MG63 (cell line): ENCODE data around the gene NOP9. TPM values are rescaled to one million over a fixed set of nuclear protein-coding genes. Genes with fewer than 3 reads are reported as not detected.

Experiments used
- DNase-seq: peaks from one replicate; pipeline ENCODE4 v3.0.0-alpha.2; 2020
- H3K27me3 ChIP-seq: fragments of 250-450 bp; sonication (Bioruptor Pico); 2 replicates; pipeline ENCODE4 v1.5.1; 2020; ENCODE audit warnings: mild to moderate bottlenecking, moderate library complexity
- H3K36me3 ChIP-seq: fragments of 250-450 bp; sonication (Bioruptor Pico); 2 replicates; pipeline ENCODE4 v1.5.1; 2020; ENCODE audit warnings: mild to moderate bottlenecking, moderate library complexity
- H3K4me3 ChIP-seq: fragments of 250-450 bp; sonication (Bioruptor Pico); 2 replicates; pipeline ENCODE4 v1.5.1; 2020; ENCODE audit warnings: mild to moderate bottlenecking, moderate library complexity
- H3K9me3 ChIP-seq: fragments of 250-450 bp; sonication (Bioruptor Pico); 2 replicates; pipeline ENCODE4 v1.5.1; 2020; ENCODE audit warnings: mild to moderate bottlenecking, moderate library complexity
- total RNA-seq: library from RNA; depleted of rRNA; stranded (reverse); fragments of >200 nt; shearing (Covaris generic); gene quantifications from 2 replicates; pipeline ENCODE4 v1.2.3, GENCODE V29; 2014; ENCODE audit warnings: low replicate concordance

Gene NOP9
- total RNA-seq, 1 experiment from 2014 or later, result 10.6 TPM

DNA sequence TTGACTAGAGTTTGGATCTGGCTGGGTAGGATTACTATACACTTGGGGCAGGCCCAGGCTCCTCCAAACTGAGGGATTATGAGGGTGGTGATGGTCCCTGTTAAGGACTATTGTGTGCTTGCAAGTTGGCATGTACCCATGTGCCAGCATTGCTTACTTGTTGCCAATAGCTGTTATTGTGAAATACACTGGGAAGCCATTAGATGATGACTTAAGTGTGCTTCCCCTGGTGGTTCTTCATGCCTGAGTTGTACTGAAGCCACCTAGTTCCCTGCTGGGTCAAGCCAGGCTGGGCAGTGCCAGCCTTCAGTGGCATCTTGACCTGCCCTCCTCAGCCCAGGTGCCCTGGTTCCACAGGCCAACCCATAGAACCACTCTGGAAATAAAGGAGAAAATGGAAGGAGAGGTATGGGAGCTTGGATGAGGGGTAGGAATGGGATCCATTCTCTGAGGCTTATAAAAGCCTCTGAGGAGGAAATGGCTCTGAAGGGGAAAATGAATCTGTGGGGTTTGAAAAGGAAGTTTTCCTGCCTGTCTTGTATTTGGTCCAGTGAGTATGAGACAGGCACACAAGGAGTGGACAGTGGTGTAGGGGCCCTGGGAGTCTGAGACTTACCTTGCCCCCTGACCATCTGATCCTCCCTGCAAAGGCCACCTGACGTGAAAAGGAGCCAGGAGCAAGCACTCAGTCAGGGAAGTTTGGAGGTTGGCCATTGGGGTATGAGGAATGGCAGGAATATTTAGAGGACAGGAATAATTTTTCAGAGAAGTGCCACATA, 12.4 kb downstream of the NOP9 start:
- no peaks in the 10 kb centered on the region for H3K9me3 ChIP-seq
- H3K36me3 ChIP-seq, result peaks cover 2% of the 10 kb centered on the region; the same call in 1 of the 2 replicates
- H3K4me3 ChIP-seq, result no peak overlapping the region
- DNase-seq, result no peak
- no peaks in the 10 kb centered on the region for H3K27me3 ChIP-seq

DNA sequence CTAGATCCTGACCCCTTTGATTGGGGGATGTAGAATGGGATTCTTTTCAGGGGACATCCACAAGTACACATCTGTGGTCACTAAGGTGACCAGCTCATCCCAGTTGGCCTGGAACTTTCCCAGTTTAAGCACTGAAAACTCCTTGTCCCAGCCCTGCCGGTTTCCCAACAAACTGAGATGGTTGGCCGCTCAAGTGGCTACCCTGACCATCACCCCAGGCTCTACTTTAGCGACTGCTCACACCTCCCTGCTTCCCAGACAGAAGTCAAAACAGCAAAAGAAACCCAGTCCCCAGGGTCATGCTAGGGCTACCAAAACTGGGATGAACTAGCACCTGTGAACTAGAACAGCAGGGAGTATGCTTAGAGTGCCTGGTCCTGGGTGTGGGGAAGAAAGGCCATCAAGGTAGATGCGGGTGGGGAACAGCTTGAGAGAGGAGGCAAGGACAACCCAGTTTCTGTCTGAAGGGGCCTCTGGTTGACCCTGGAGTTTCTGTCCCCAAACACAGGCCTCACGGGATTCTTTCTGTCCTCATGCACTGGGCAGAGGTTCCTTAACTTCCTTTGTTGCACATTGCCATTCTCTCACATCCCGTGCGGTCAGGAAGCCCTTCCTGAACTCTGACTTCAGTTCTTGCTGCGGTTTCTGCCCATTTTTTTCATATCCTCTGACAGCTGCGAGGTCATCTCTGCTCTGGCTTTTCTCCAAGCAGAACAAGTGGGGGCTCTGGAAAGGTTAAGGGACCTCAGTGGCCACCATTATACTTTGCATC, 13.3 kb downstream of the NOP9 start:
- Histone ChIP-seq H3K9me3 (no peaks in the 10 kb centered on the region), H3K27me3 (no peaks in the 10 kb centered on the region), H3K4me3 (no peak overlapping the region), H3K36me3 (peaks cover 2% of the 10 kb centered on the region; the same call in 1 of the 2 replicates)
- DNase-seq, result no peak

DNA sequence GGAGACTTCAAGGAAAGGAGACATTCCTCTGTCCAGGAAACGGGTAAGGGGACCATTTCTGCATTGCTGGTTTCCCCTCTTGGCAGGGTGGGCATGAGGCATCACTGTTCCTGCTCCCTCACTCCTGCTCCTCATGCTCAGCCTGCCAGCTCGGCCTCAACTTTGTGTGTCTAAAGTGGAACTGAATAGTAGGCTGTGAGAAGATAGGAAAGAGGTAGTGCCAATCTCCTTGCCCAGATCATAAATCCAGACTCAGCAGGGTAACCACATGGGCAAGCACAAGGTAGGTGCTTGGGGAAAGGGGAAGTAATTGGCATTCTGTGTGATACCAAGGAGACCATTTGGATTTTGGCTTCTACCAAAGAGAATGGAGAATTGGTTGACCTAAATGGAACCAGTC, 14.3 kb downstream of the NOP9 start:
- H3K36me3 ChIP-seq, result peaks cover under 1% of the 10 kb centered on the region; the same call in 1 of the 2 replicates
- H3K9me3 ChIP-seq, result no peaks in the 10 kb centered on the region
- no peak for DNase-seq
- no peaks in the 10 kb centered on the region for H3K27me3 ChIP-seq
- H3K4me3 ChIP-seq, result no peak overlapping the region

DNA sequence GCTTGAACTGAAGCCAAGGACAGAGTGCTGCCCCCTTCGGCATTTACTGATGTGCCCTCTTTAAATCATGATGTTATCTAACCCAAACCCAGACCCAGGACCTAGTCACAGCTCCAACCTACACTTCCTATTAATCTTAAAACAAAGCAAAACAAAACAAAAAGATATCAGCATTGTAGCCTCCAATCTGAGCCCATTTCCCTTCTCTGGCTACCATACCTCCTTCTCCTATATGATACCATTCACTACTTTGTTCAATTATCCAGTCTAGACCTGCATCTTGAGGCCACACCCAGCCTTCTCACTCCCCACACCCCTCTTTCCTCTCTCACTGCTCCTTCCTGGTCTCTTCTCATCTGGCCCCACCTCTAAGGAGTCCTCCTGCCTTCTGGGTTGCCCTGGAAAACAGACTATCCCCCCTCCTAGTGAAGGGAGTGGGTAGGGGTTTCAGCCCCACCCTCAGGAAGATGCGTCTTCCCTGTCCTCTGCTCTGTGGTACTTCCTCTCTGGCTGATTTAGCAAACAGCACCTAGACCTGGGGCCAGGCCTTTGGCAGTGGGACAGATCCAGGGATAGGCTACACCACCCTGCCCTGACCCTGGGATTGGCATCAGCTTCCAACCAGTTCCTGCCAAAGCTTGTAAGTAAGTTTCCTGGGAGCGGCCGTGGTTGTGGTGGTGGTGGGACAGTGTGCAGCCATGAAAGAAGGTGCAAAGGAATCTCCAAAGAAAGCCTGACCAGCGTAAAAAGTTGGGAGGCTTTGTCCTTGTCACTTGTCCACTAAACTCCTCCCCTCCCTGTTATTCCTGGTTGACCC, 14.9 kb downstream of the NOP9 start:
- Histone ChIP-seq H3K36me3 (no peaks in the 10 kb centered on the region), H3K9me3 (no peaks in the 10 kb centered on the region), H3K27me3 (no peaks in the 10 kb centered on the region), H3K4me3 (no peak overlapping the region)
- no peak for DNase-seq

DNA sequence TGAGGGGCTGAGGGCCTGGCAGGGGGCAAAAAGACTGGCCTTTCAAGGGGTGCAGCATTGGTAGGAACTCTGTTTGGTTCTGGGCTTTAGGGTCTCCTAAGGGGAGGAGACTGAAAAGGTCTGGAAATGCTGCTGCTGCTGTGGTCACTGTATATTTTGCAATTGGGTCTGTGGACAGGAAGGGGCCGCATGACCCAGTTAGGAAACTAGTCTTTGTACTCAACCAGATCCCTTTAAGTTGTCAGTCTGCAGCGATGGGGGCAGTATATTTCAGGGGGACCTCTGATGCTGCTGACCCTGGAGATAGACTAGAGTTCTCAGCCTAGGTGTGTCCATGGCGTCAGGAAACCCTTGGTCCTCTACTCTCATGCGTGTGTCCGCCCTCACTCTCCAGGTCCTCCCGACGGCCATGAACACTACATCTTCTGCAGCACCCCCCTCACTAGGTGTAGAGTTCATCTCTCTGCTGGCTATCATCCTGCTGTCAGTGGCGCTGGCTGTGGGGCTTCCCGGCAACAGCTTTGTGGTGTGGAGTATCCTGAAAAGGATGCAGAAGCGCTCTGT, 15.7 kb downstream of the NOP9 start:
- Histone ChIP-seq H3K9me3 (no peaks in the 10 kb centered on the region), H3K27me3 (no peaks in the 10 kb centered on the region)
- DNase-seq, result no peak

DNA sequence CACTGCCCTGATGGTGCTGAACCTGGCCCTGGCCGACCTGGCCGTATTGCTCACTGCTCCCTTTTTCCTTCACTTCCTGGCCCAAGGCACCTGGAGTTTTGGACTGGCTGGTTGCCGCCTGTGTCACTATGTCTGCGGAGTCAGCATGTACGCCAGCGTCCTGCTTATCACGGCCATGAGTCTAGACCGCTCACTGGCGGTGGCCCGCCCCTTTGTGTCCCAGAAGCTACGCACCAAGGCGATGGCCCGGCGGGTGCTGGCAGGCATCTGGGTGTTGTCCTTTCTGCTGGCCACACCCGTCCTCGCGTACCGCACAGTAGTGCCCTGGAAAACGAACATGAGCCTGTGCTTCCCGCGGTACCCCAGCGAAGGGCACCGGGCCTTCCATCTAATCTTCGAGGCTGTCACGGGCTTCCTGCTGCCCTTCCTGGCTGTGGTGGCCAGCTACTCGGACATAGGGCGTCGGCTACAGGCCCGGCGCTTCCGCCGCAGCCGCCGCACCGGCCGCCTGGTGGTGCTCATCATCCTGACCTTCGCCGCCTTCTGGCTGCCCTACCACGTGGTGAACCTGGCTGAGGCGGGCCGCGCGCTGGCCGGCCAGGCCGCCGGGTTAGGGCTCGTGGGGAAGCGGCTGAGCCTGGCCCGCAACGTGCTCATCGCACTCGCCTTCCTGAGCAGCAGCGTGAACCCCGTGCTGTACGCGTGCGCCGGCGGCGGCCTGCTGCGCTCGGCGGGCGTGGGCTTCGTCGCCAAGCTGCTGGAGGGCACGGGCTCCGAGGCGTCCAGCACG, 16.4 kb downstream of the NOP9 start:
- Histone ChIP-seq H3K36me3 (no peaks in the 10 kb centered on the region), H3K27me3 (no peaks in the 10 kb centered on the region), H3K9me3 (no peaks in the 10 kb centered on the region), H3K4me3 (no peak overlapping the region)
- DNase-seq, result no peak

More for the DNA sequence above, 15.7 kb downstream of the NOP9 start:
- Histone ChIP-seq H3K4me3 (no peak overlapping the region), H3K36me3 (no peaks in the 10 kb centered on the region)

DNA sequence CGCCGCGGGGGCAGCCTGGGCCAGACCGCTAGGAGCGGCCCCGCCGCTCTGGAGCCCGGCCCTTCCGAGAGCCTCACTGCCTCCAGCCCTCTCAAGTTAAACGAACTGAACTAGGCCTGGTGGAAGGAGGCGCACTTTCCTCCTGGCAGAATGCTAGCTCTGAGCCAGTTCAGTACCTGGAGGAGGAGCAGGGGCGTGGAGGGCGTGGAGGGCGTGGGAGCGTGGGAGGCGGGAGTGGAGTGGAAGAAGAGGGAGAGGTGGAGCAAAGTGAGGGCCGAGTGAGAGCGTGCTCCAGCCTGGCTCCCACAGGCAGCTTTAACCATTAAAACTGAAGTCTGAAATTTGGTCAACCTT, 16.9 kb downstream of the NOP9 start:
- DNase-seq, result no peak
- Histone ChIP-seq H3K9me3 (no peaks in the 10 kb centered on the region), H3K27me3 (no peaks in the 10 kb centered on the region), H3K4me3 (no peak overlapping the region), H3K36me3 (no peaks in the 10 kb centered on the region)

DNA sequence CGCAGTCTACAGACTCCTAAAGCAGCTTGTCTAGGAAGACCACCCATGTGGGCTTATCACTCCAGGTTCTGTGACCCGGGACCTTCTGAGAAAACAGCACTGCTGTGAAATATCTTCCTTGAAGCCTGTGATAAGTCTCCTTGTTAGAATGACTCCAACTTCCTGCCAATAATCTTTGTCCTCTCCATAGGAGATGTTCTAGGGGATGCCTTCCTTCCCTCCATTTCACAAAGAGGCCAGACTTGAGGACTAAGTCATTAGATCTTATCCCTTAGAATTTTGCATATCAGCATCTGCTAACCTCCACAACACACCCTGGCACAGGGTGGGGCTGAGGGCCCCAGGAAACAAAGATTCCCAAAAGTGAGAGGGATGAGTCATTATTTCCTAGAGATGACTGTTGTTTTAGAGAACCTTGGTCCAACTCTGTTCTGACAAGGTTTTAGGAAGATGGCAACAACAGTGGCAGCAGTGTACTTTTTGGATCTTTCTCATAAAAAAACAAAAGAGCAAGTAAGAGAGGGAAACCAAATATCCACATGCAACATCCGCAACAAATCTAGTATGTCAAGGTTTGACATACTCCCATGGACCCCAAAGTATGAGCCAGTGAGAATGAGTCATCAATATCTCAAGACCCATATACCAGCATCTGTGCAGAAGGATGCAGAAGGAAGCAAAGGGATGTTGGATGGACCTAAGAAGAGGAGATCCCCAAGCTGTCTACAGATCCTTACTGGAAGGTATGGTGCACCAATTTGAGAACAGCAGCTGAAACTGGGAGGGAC, 17.7 kb downstream of the NOP9 start:
- no peaks in the 10 kb centered on the region for H3K9me3 ChIP-seq
- H3K36me3 ChIP-seq, result no peaks in the 10 kb centered on the region
- no peaks in the 10 kb centered on the region for H3K27me3 ChIP-seq
- peak; percentile 23 for DNase-seq
- no peak overlapping the region for H3K4me3 ChIP-seq

DNA sequence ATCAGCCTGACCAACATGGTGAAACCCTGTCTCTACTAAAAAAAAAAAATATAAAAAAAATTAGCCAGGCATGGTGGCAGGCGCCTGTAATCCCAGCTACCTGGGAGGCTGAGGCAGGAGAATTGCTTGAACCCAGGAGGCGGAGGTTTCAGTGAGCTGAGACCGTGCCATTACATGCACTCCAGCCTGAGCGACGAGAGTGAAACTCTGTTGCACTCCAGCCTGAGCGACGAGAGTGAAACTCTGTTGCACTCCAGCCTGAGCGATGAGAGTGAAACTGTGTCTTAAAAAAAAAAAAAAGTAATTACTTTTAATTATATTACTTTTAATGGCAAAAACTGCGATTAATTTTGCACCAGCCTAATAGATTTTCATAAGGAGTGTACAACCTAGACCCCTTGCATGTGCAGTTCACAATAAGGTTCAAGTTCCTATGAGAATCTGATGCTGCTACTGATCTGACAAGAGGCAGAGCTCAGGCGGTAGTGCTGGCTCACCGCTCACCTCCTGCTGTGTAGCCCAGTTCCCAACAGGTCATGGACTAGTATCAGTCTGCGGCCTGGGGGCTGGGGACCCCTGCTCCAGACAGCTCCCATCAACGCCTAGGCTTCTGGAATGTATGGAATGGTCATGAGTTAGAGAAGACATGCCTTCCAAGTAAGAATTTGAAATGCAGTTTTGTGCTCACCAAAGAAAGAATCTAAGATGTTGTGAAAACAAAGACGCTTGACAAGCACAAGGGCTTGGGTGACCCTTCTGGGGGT, 21.7 kb downstream of the NOP9 start:
- Histone ChIP-seq H3K4me3 (no peak overlapping the region), H3K27me3 (no peaks in the 10 kb centered on the region), H3K36me3 (no peaks in the 10 kb centered on the region), H3K9me3 (no peaks in the 10 kb centered on the region)
- no peak for DNase-seq

DNA sequence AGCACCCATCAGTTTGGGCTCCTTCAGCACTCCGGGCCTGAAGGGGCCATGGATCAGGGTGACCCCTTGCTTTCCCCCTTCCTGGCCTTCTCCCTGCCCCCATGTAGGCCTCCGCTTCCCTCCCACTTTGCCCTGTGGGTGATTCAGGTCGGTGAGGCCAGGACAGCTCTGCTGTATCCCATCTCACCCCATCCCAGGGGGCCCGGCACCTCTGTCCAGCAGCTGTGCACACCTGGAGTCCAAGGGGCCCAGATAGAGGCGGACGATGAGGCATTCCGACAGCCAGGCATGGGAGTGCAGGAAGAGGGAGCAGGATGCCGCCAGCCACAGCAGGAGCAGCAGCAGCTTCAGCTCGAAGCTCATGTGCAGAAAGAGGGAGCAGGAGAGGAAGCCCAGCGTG, 23.0 kb downstream of the NOP9 start:
- H3K27me3 ChIP-seq, result no peaks in the 10 kb centered on the region
- H3K36me3 ChIP-seq, result no peaks in the 10 kb centered on the region
- DNase-seq, result no peak
- no peaks in the 10 kb centered on the region for H3K9me3 ChIP-seq
- H3K4me3 ChIP-seq, result no peak overlapping the region

DNA sequence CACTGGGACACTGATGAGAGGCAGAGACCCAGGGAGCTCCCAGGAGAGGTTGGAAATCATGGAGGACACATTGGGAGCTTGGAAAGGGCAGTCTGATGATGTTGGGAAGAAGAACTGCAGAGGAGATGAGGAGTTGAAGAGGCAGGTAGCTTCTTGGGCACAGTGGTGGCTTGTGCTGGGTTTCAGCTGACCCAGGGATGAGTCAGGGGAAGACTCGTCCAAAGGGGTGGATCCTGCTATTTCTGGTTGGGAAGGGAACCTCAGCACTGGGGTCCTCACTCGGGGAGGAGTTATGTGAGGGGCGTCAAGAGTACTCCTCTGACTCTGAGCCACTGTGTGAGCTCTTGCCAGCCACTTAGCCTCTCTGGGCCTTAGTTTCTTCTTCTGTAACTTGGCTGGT, 23.7 kb downstream of the NOP9 start:
- no peak overlapping the region for H3K4me3 ChIP-seq
- no peak for DNase-seq
- H3K9me3 ChIP-seq, result no peaks in the 10 kb centered on the region
- no peaks in the 10 kb centered on the region for H3K27me3 ChIP-seq
- no peaks in the 10 kb centered on the region for H3K36me3 ChIP-seq

DNA sequence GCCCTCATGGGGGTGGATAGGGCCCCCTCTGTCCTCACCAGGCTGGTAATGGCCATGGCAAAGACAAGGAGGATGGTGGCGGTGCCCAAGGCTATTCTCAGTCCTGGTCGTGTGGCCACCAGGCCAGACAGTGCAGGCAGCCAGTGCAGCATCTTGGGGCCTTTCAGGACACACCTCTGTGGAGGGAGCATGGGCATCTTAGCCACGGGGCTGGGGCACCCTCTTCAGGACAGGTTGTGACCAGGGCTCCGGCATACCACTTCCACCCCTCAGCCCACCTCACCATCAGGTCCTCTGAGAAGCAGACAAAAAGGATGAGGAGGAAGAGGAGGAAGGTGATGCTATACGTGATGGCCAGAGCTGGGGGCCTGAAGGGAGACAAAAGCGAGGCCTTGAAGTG, 24.4 kb downstream of the NOP9 start:
- Histone ChIP-seq H3K4me3 (no peak overlapping the region), H3K27me3 (no peaks in the 10 kb centered on the region), H3K9me3 (no peaks in the 10 kb centered on the region), H3K36me3 (no peaks in the 10 kb centered on the region)
- DNase-seq, result no peak

DNA sequence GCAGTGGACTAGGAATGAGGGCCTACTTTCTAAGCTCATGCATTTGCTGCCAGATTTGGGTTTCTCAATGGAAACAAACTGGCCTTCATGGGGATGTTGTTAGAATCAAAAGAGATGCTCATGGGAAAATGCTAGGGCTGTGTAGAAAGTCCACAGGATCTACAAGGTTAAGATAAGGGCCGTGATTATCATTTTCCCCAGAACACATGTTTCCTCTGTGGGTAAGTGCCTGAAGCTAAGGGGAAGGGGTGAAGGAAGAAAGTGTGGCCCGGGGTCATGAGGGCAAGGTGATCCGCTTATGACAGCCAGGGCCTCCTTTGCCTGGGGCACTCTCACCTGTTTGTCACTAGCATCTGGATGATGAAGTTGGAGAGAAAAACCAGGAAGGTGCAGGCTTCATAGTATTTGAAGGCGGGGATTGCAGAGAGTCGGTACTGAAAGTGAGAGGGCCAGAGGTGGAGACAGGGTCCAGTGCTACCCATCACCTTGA, 25.4 kb downstream of the NOP9 start:
- no peak overlapping the region for H3K4me3 ChIP-seq
- no peaks in the 10 kb centered on the region for H3K9me3 ChIP-seq
- H3K27me3 ChIP-seq, result no peaks in the 10 kb centered on the region
- no peaks in the 10 kb centered on the region for H3K36me3 ChIP-seq
- DNase-seq, result no peak

DNA sequence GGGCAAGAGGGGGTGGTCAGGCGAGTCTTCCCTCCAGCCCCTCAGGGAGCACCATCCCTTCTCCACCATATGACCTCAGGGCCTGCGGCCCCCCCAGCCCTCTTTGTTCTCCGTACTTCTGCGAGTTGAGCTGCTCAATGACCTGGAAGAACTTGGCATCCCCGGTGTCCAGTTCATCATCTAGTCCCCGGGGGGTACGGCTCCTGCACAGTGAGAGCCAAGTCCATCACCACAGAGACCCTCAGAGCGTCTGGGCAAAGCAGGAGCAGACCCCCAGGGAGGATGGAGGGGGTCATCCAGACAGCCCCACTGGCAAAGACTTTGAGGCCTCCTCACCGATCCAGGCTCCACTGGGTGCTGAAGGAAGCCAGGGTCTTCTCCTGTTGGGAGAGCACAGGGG, 26.3 kb downstream of the NOP9 start:
- Histone ChIP-seq H3K27me3 (no peaks in the 10 kb centered on the region), H3K4me3 (no peak overlapping the region), H3K36me3 (no peaks in the 10 kb centered on the region), H3K9me3 (no peaks in the 10 kb centered on the region)
- DNase-seq, result no peak

DNA sequence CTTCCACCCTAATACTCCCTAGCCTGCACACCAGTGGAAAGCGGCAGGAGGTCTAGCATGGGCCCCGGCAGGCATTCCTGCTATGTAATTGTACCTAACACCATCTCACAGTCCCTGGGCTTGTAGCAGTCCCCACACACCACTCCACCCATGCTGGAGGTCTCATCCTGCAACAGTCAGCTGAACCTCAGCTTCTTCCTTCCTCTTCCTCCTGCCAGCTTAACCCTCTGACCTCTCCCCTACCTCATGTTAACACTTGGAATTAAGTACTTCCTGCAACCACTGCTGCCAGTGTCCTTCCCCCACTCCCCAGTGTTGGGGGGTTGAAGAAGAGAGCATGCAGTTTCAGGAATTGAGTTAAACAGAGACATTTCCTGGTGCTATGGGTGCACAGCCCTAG, 27.7 kb downstream of the NOP9 start:
- no peaks in the 10 kb centered on the region for H3K27me3 ChIP-seq
- no peak overlapping the region for H3K4me3 ChIP-seq
- no peak for DNase-seq
- H3K9me3 ChIP-seq, result no peaks in the 10 kb centered on the region
- no peaks in the 10 kb centered on the region for H3K36me3 ChIP-seq
